GM06990 (cell line): ENCODE measurements around the gene VPS13D.
"Not testable (repeated sequence)": the region's sequence is repeated elsewhere in the genome, so short reads cannot be mapped to it uniquely, and the experiment has no call there.

Source experiments
- DNase-seq: peaks from one replicate; pipeline ENCODE4 v3.0.0-alpha.2; 2011; ENCODE audit not compliant: insufficient read length; ENCODE audit errors: extremely low read depth
- H3K27me3 ChIP-seq: replicated peaks from 2 replicates; pipeline ENCODE4 v1.6.0; 2011; ENCODE audit warnings: low read length; ENCODE audit not compliant: control insufficient read depth, insufficient read depth
- H3K36me3 ChIP-seq: 2 replicates; pipeline ENCODE4 v1.5.1; 2011; ENCODE audit warnings: low read length; ENCODE audit not compliant: control insufficient read depth, insufficient read depth
- H3K4me3 ChIP-seq: replicated peaks from 2 replicates; pipeline ENCODE4 v1.5.1; 2011; ENCODE audit warnings: low read depth, mild to moderate bottlenecking, control low read depth, low read length
- TF ChIP-seq, protein P1 (sequence below): IDR thresholded peaks from 2 replicates; pipeline ENCODE4 v1.5.1; 2011; ENCODE audit warnings: low read length, control low read depth, mild to moderate bottlenecking, inconsistent platforms; ENCODE audit not compliant: insufficient read depth, poor library complexity, severe bottlenecking

Gene VPS13D

GRCh38 chr1:12209495-12209832, 20.4 kb upstream of the VPS13D start:
- TF ChIP-seq, protein P1, sequence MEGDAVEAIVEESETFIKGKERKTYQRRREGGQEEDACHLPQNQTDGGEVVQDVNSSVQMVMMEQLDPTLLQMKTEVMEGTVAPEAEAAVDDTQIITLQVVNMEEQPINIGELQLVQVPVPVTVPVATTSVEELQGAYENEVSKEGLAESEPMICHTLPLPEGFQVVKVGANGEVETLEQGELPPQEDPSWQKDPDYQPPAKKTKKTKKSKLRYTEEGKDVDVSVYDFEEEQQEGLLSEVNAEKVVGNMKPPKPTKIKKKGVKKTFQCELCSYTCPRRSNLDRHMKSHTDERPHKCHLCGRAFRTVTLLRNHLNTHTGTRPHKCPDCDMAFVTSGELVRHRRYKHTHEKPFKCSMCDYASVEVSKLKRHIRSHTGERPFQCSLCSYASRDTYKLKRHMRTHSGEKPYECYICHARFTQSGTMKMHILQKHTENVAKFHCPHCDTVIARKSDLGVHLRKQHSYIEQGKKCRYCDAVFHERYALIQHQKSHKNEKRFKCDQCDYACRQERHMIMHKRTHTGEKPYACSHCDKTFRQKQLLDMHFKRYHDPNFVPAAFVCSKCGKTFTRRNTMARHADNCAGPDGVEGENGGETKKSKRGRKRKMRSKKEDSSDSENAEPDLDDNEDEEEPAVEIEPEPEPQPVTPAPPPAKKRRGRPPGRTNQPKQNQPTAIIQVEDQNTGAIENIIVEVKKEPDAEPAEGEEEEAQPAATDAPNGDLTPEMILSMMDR = no peak
- H3K36me3 ChIP-seq = peaks cover 15% of the 10 kb centered on the region
- DNase-seq = no peak
- no peak overlapping the region for H3K4me3 ChIP-seq
- H3K27me3 ChIP-seq = no peaks in the 10 kb centered on the region

DNA sequence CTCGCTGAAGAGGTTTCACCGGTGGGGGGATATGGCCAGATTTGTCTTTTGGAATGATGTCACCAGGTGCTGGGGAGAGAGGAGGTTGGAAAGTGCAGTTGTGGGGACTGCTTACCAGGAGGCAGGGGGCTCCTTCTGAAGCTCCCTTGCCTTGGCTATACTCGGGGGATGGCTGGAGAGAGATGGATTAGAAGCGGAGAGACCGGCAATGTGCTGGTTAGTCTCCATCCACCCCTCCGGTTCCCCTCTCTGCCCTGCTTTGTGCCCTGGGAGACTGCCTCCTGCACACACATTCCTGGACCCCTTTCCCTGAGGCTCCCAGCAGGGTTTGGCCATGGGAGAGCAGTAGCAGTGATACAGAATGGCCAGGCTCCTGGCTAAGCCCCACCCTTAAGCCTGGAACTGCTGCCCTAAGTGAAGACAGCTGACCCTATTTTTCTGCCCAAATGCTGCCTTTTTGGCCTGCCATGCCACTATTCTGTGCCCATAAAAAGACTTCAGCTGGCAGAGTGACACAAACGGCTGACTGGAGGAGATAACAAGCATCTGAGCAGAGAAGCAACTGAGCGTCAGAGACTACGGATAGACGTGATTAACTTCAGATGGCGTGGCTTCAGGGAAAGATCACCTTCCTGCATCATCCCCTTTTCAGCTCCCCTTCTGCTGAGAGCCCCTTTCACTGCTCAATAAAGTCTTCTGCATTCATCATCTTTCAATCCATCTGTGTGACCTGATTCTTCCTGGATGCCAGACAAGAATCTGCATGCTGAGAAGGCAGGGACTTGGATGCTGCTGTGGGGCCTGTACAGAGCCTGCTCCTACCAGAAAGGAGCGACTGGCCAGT, 14.5 kb upstream of the VPS13D start:
- 0 out of 2 replicates have a peak, but pooled peaks cover 2% of the 10 kb centered on the region for H3K27me3 ChIP-seq
- TF ChIP-seq, protein P1 = no peak
- H3K36me3 ChIP-seq = no peaks in the 10 kb centered on the region
- no peak for DNase-seq
- H3K4me3 ChIP-seq = no peak overlapping the region

- H3K4me3 ChIP-seq = no peak overlapping the region
- TF ChIP-seq, protein P1 = no peak
- H3K36me3 ChIP-seq = no peaks in the 10 kb centered on the region
- 0 out of 2 replicates have a peak, but pooled peaks cover 2% of the 10 kb centered on the region for H3K27me3 ChIP-seq
- DNase-seq = no peak
These were observed 10.0 kb upstream of the VPS13D start for GRCh38 chr1:12219800-12220199.

DNA sequence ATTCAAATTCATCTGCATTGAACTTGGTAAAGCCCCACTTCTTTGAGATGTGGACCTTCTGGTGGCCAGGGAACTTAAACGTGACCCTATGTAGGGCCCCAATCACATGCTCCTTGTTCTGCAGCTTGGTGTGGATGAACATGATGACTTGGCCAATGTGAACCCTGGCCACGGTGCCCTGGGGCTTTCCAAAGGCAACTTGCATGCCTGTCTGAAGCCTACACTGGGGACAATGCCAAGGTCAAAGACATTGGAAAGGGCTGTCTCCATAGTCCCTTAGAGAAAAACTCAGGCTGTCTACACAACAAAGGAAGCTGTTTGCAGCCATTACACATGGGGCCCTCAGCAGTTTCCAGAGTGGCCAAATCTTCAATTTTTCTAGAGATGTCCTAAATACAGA, 8.9 kb upstream of the VPS13D start:
- H3K27me3 ChIP-seq = 0 out of 2 replicates have a peak, but pooled peaks cover 2% of the 10 kb centered on the region
- no peak overlapping the region for H3K4me3 ChIP-seq
- no peak for DNase-seq
- TF ChIP-seq, protein P1 = no peak
- H3K36me3 ChIP-seq = no peaks in the 10 kb centered on the region

- DNase-seq, H3K4me3 ChIP-seq, H3K27me3 ChIP-seq, H3K36me3 ChIP-seq: not testable (repeated sequence)
These were observed 7.1 kb upstream of the VPS13D start for GRCh38 chr1:12222700-12223099.

GRCh38 chr1:12224092-12224491, 5.7 kb upstream of the VPS13D start:
- not testable (repeated sequence) for H3K27me3 ChIP-seq, DNase-seq, H3K4me3 ChIP-seq, H3K36me3 ChIP-seq

DNA sequence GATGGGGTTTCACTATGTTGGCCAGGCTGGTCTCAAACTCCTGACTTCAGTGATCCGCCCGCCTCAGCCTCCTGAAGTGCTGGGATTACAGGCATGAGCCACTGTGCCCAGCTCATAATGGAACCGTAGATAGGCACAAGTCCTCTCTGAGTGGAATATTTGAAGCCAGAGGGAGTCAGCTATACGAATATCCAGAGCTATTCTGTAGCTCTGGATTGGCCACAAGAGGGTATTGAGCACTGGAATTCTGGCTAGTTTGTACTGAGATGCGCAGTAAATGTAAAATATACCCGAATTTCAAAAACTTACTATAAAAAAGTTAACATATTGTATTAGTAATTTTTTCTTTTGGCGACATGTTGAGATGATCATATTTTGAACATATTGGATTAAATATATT, 851 bp upstream of the VPS13D start:
- no peaks in the 10 kb centered on the region for H3K36me3 ChIP-seq
- H3K27me3 ChIP-seq = no peaks in the 10 kb centered on the region
- H3K4me3 ChIP-seq = no peak overlapping the region
- TF ChIP-seq, protein P1 = no peak
- no peak for DNase-seq
